H1 (cell line): Measurements from ENCODE around the gene TVP23A. TPM values are rescaled to one million over a fixed set of nuclear protein-coding genes. Genes with fewer than 3 reads are reported as not detected.
"Not testable (repeated sequence)": the region's sequence is repeated elsewhere in the genome, so short reads cannot be mapped to it uniquely, and the experiment has no call there.

Source experiments
- CTCF ChIA-PET: fragments of 300-600 bp; sonication (Branson Sonifier 250); formaldehyde crosslinking; loops from one replicate; lab custom pipeline; 2021; ENCODE audit not compliant: partially characterized antibody; lab: Charles Lee
- POLR2A ChIA-PET: fragments of 300-600 bp; sonication (Branson Sonifier 250); formaldehyde crosslinking; loops from one replicate; lab custom pipeline; 2021; ENCODE audit warnings: inconsistent platforms; ENCODE audit not compliant: partially characterized antibody; lab: Charles Lee
- DNase-seq, 2 experiments: peaks; one replicate each; pipeline versions ENCODE4 v3.0.0 to v3.0.0-alpha.2; 2010 to 2022; ENCODE audit warnings: low spot score in 2 of 2, low read depth in 1 of 2, mixed read lengths in 1 of 2
- FAIRE-seq: peaks from 2 replicates; lab custom pipeline; 2011; peaks lifted over from hg19 to GRCh38; lab: Jason Lieb, UNC
- H2AFZ ChIP-seq: 2 replicates; pipeline ENCODE4 v1.8.1; 2012; ENCODE audit warnings: low read length, inconsistent platforms
- H2AK5ac ChIP-seq: 2 replicates; pipeline ENCODE4 v1.6.1; 2013; ENCODE audit warnings: low read depth, low read length
- H2BK120ac ChIP-seq: replicated peaks from 2 replicates; pipeline ENCODE3; 2013; ENCODE audit warnings: low read depth, low read length, inconsistent platforms
- H2BK12ac ChIP-seq: 2 replicates; pipeline ENCODE4 v1.6.1; 2013; ENCODE audit warnings: low read depth, low read length
- H2BK15ac ChIP-seq: 2 replicates; pipeline ENCODE4 v1.6.1; 2013; ENCODE audit warnings: low read length
- H2BK20ac ChIP-seq: 2 replicates; pipeline ENCODE4 v1.6.1; 2013; ENCODE audit warnings: low read length
- H2BK5ac ChIP-seq: 2 replicates; pipeline ENCODE4 v1.6.1; 2013; ENCODE audit warnings: low read depth, low read length
- H3K14ac ChIP-seq: 2 replicates; pipeline ENCODE4 v1.6.1; 2013; ENCODE audit warnings: inconsistent platforms; ENCODE audit not compliant: insufficient read length
- H3K18ac ChIP-seq: 2 replicates; pipeline ENCODE4 v1.6.1; 2013; ENCODE audit warnings: low read length; ENCODE audit errors: extremely low read depth
- H3K23ac ChIP-seq: 2 replicates; pipeline ENCODE4 v1.6.1; 2013; ENCODE audit warnings: inconsistent platforms; ENCODE audit not compliant: insufficient read length
- H3K23me2 ChIP-seq: 2 replicates; pipeline ENCODE4 v1.6.1; 2013; ENCODE audit warnings: low read depth, low read length
- H3K27ac ChIP-seq: 2 replicates; pipeline ENCODE4 v1.6.1; 2011; ENCODE audit warnings: low read depth, low read length, inconsistent platforms
- H3K27me3 ChIP-seq, 4 experiments: replicated peaks in 1 of 4; 1 replicate in 1 of 4; 2 replicates in 3 of 4; pipeline versions ENCODE4 v1.6.1 to v1.8.1; 2011 to 2013; ENCODE audit warnings: low read length in 3 of 4, mild to moderate bottlenecking in 3 of 4, inconsistent platforms in 2 of 4, mixed read lengths in 2 of 4, moderate library complexity in 1 of 4; ENCODE audit not compliant: control insufficient read depth in 3 of 4, insufficient read depth in 3 of 4; ENCODE audit errors: extremely low read depth in 1 of 4
- H3K36me3 ChIP-seq, 4 experiments: 2 replicates each; pipeline versions ENCODE4 v1.6.1 to v1.8.1; 2011 to 2013; ENCODE audit warnings: mild to moderate bottlenecking in 4 of 4, low read length in 3 of 4, moderate library complexity in 2 of 4, control low read depth in 1 of 4, inconsistent platforms in 1 of 4; ENCODE audit not compliant: insufficient read depth in 4 of 4, control insufficient read depth in 2 of 4
- H3K4ac ChIP-seq: replicated peaks from 2 replicates; pipeline ENCODE3; 2013; ENCODE audit warnings: low read length, low read depth, mixed read lengths, inconsistent platforms; ENCODE audit not compliant: insufficient read length
- H3K4me1 ChIP-seq, 4 experiments: replicated peaks in 1 of 4; 1 replicate in 1 of 4; 2 replicates in 3 of 4; pipeline versions ENCODE4 v1.6.1 to v1.8.1; 2011 to 2013; ENCODE audit warnings: low read length in 3 of 4, inconsistent platforms in 2 of 4, mixed read lengths in 1 of 4; ENCODE audit not compliant: insufficient read depth in 4 of 4, control insufficient read depth in 3 of 4
- H3K4me2 ChIP-seq, 2 experiments: 2 replicates each; pipeline versions ENCODE4 v1.6.1 to v1.8.1; 2011 to 2013; ENCODE audit warnings: low read depth in 2 of 2, low read length in 2 of 2, control low read depth in 1 of 2, inconsistent platforms in 1 of 2, mild to moderate bottlenecking in 1 of 2; ENCODE audit not compliant: insufficient read depth in 1 of 2
- H3K4me3 ChIP-seq, 4 experiments: fragments of 200-600, 300-600 bp in 1 of 4; sonication (generic), shearing (Covaris generic), sonication (Bioruptor Twin) in 1 of 4; 2 replicates each; pipeline versions ENCODE4 v1.5.1 to v1.8.1; 2011 to 2016; ENCODE audit warnings: low read length in 4 of 4, low read depth in 3 of 4, control low read depth in 2 of 4, inconsistent platforms in 2 of 4, mild to moderate bottlenecking in 2 of 4, mixed read lengths in 1 of 4, moderate library complexity in 1 of 4; ENCODE audit not compliant: insufficient read depth in 2 of 4; ENCODE audit errors: extremely low read depth in 1 of 4
- H3K56ac ChIP-seq: replicated peaks from 2 replicates; pipeline ENCODE3; 2013; ENCODE audit warnings: low read depth, mild to moderate bottlenecking, mixed read lengths, low read length, inconsistent platforms; ENCODE audit not compliant: insufficient read length
- H3K79me1 ChIP-seq: 2 replicates; pipeline ENCODE4 v1.6.1; 2013; ENCODE audit warnings: low read depth, low read length, control low read depth
- H3K79me2 ChIP-seq, 2 experiments: 2 replicates each; pipeline versions ENCODE4 v1.6.1 to v1.8.1; 2012 to 2013; ENCODE audit warnings: low read length in 2 of 2, mild to moderate bottlenecking in 2 of 2, inconsistent platforms in 1 of 2; ENCODE audit not compliant: insufficient read depth in 2 of 2, control insufficient read depth in 1 of 2
- H3K9ac ChIP-seq, 4 experiments: replicated peaks in 1 of 4; 1 replicate in 1 of 4; 2 replicates in 3 of 4; pipeline versions ENCODE4 v1.6.1 to v1.8.1; 2011 to 2013; ENCODE audit warnings: low read depth in 3 of 4, low read length in 3 of 4, control low read depth in 2 of 4, mild to moderate bottlenecking in 2 of 4, moderate library complexity in 2 of 4, inconsistent platforms in 1 of 4; ENCODE audit errors: extremely low read depth in 1 of 4
- H3K9me3 ChIP-seq, 2 experiments: 2 replicates each; pipeline versions ENCODE4 v1.6.1 to v1.8.1; 2012 to 2013; ENCODE audit warnings: mild to moderate bottlenecking in 2 of 2, moderate library complexity in 2 of 2, control low read depth in 1 of 2, inconsistent platforms in 1 of 2, low read depth in 1 of 2, low read length in 1 of 2, mixed read lengths in 1 of 2; ENCODE audit not compliant: insufficient read depth in 2 of 2
- H4K20me1 ChIP-seq, 2 experiments: replicated peaks in 1 of 2; 2 replicates each; pipeline versions ENCODE3 to v1.8.1; 2011 to 2013; ENCODE audit warnings: inconsistent platforms in 2 of 2, low read length in 2 of 2, mild to moderate bottlenecking in 1 of 2; ENCODE audit not compliant: insufficient read depth in 2 of 2, control insufficient read depth in 1 of 2
- H4K5ac ChIP-seq: 2 replicates; pipeline ENCODE4 v1.6.1; 2013; ENCODE audit warnings: low read length, low read depth, mixed read lengths, inconsistent platforms; ENCODE audit not compliant: insufficient read length
- H4K8ac ChIP-seq: 2 replicates; pipeline ENCODE4 v1.8.0; 2013; ENCODE audit warnings: mild to moderate bottlenecking, moderate library complexity, low read length, inconsistent platforms; ENCODE audit not compliant: insufficient read depth; ENCODE audit errors: extremely low read depth
- H4K91ac ChIP-seq: replicated peaks from 2 replicates; pipeline ENCODE3; 2013; ENCODE audit warnings: low read length, mixed read lengths, inconsistent platforms; ENCODE audit not compliant: insufficient read length
- KDM4A ChIP-seq: IDR thresholded peaks from one replicate; pipeline ENCODE4 v1.7.1; 2012; ENCODE audit warnings: low read depth, mild to moderate bottlenecking, moderate library complexity, low read length, inconsistent platforms; ENCODE audit not compliant: severe bottlenecking
- SAP30 ChIP-seq: fragments of 300-600 bp; sonication (generic); IDR thresholded peaks from 2 replicates; pipeline ENCODE4 v1.7.1; 2012; ENCODE audit warnings: low read length, moderate library complexity, mild to moderate bottlenecking, inconsistent platforms; ENCODE audit not compliant: insufficient read depth, insufficient replicate concordance
- WGBS, 2 experiments: shearing (Covaris generic) in 1 of 2; methylation state at CpG; one replicate each; pipeline versions ENCODE4 v1.1.6 to v1.1.7; 2013 to 2015; ENCODE audit warnings: low lambda C conversion rate in 2 of 2, mixed read lengths in 2 of 2, inconsistent platforms in 1 of 2, low coverage in 1 of 2, missing lambda C conversion rate in 1 of 2; ENCODE audit not compliant: insufficient replicate concordance in 2 of 2, insufficient coverage in 1 of 2, insufficient read length in 1 of 2; ENCODE audit errors: extremely low coverage in 1 of 2, missing lambda C conversion rate in 1 of 2; 5-methylcytosine and 5-hydroxymethylcytosine counted together
- polyA plus RNA-seq, 7 experiments: library from polyadenylated mRNA; depleted of rRNA in 3 of 7; stranded (reverse) in 5 of 7; unstranded in 2 of 7; fragments of >200 nt in 5 of 7; fragments of 200-250 nt in 2 of 7; gene quantifications; 1 replicate in 5 of 7; 2 replicates in 1 of 7; 4 replicates in 1 of 7; pipeline versions ENCODE4 v1.2.1 to v1.2.3, GENCODE V29; 2011 to 2013; ENCODE audit warnings: missing spikeins in 2 of 7, mixed read lengths in 2 of 7
- total RNA-seq: library from RNA; stranded (reverse); fragmentation: NEBNext Ultra II Directional; extraction: Animal tissue kit (Norgen Biotek cat#: 25700); gene quantifications from 2 replicates; pipeline ENCODE4 v1.2.1, GENCODE V29; 2021
- TF ChIP-seq, protein P1 (sequence below): IDR thresholded peaks from 2 replicates; pipeline ENCODE4 v1.6.1; 2012; ENCODE audit warnings: low read length, inconsistent platforms

TVP23A gene
- total and polyA plus RNA-seq, 2 of the 8 experiments (the other 6 are each of a cell fraction or from before 2014, with no cell fraction given), result 2.2 to 3.1 TPM

DNA sequence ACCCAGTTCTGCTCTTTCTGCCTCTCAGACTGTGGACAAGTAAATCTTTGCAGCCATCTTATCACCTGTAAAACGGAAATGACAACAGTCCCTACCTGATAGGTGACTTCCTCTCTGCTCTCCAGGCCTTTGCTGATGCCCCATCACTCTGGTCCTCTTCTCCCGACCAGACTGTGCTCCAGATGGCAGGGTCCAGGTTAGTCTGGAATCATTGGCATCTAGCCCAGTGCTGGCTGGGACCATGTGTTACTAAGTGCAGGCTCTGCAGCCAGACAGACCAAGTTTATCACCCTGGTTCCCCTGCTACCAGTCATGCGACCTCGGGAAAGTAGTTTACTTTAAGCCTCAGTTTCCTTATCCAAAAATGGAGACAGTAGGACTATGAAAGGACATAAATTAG, 76.8 kb downstream of the TVP23A start (continued):
- TF ChIP-seq KDM4A (no peak), SAP30 (no peak)
- TF ChIP-seq, protein P1, sequence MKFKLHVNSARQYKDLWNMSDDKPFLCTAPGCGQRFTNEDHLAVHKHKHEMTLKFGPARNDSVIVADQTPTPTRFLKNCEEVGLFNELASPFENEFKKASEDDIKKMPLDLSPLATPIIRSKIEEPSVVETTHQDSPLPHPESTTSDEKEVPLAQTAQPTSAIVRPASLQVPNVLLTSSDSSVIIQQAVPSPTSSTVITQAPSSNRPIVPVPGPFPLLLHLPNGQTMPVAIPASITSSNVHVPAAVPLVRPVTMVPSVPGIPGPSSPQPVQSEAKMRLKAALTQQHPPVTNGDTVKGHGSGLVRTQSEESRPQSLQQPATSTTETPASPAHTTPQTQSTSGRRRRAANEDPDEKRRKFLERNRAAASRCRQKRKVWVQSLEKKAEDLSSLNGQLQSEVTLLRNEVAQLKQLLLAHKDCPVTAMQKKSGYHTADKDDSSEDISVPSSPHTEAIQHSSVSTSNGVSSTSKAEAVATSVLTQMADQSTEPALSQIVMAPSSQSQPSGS, result no peak

DNA sequence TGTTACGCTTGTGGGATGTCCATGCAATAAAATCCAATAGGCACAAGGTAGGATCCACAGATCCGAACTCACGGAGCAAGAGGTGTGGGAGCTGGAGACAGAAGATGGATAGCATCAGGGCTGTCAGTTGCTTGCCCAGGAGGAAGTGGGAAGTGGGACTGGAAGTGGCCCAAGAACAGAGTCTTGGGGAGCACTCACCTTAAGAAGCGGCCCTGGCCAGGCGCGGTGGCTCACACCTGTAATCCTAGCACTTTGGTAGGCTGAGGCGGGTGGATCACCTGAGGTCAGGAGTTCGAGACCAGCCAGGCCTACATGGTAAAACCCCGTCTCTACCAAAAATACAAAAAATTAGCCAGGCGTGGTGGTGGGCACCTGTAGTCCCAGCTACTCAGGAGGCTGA, 77.3 kb downstream of the TVP23A start:
- FAIRE-seq, H2BK120ac ChIP-seq, H3K4me2 ChIP-seq, H3K4ac ChIP-seq, H3K9me3 ChIP-seq, H2BK15ac ChIP-seq, H3K4me1 ChIP-seq, H3K27me3 ChIP-seq, H3K23ac ChIP-seq, H2AFZ ChIP-seq, DNase-seq, H3K56ac ChIP-seq, H3K14ac ChIP-seq, POLR2A ChIA-PET, H3K23me2 ChIP-seq, H3K79me1 ChIP-seq, H2AK5ac ChIP-seq, H2BK12ac ChIP-seq, H4K8ac ChIP-seq, H3K36me3 ChIP-seq, H3K27ac ChIP-seq, H3K9ac ChIP-seq, H4K91ac ChIP-seq, H3K4me3 ChIP-seq, H2BK20ac ChIP-seq, H3K79me2 ChIP-seq, H4K20me1 ChIP-seq, H4K5ac ChIP-seq, H3K18ac ChIP-seq, H2BK5ac ChIP-seq: not testable (repeated sequence)
- 94% methylated on average over 10 of the region's 10 CpGs; no CpG with 5 or more reads in 1 of the 2 experiments for WGBS, 2 experiments
- CTCF ChIA-PET, result interaction anchor here (1.5 to 6.1 kb wide), 4 partner anchors 196 to 226 kb away, joined by 4 to 70 read pairs (median 6); no protein-coding TSS in a partner anchor
